Sigmoid colon (tissue), 4 donors: ENCODE data around the gene C2orf49.
A peak's percentile ranks its signal among the peaks of the same experiment; 100 is the strongest.

Experiments
- POLR2A ChIP-seq, 2 donors: fragments of 450-650 bp; IDR thresholded peaks; one replicate each; pipeline ENCODE4 v1.6.1; 2016; ENCODE audit warnings: antibody characterized with exemption in 2 of 2, mild to moderate bottlenecking in 2 of 2, moderate library complexity in 2 of 2
- POLR2AphosphoS5 ChIP-seq, 4 donors: sonication (generic); formaldehyde crosslinking; IDR thresholded peaks; one replicate each; pipeline ENCODE4 v1.6.1; 2017; ENCODE audit warnings: antibody characterized with exemption in 4 of 4

DNA sequence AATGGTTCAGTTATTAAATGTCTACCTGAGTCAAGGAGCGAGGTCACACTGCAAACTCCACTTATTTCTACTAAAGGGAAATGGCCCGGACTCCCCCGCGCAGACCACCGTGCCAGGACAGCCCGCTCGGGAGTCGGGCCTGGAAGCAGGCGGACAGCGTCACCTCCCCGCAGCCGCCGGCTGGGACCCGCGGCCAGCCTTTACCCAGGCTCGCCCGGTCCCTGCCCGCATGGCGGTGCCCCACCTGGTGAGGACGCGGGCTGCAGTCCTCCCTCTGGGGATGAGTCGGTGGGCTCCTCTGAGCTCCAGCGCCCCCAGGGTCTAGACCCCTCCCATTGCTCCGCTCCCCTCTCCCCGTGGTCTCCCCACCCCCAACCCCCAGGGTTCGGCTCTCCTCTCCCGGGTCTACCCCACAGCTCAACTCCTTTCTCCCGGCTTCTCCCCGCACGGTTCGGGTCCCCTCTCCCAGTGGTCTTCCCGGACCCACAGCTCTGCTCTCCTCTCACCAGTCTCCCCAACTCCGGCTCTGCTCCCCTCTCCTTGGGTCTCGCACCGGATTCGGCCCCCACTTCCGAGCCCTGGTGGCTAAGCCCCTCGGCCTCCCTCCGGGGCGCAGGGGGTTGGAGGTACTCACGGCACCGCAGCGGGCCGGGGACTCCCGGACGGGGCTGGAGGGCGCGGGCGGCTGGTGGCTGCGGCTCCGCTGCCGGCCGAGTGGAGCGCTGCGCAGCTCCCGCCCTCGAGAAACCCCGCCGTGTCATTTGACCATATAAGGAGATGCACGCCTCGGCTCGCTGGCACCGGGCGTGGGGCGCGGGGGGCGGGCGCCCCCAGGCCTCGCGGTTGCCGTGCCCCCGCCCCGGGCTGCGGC is 61.2 kb downstream of the C2orf49 start, which contains the start of gene FHL2:
- TF ChIP-seq POLR2AphosphoS5 (IDR thresholded peaks at IDR 0.05) (peak; percentile 52 to 89 (median 77)), POLR2A (IDR thresholded peaks at IDR 0.05) (peak; percentile 67 to 69)
